Measurements from ENCODE around the gene PTPRN2. TPM values are rescaled to one million over a fixed set of nuclear protein-coding genes. Genes with fewer than 3 reads are reported as not detected.

Gene PTPRN2
- total and polyA plus RNA-seq, 2 donors (not counting 3 experiments of a cell fraction or from before 2014, with no cell fraction given): 0.62 to 0.88 TPM

DNA sequence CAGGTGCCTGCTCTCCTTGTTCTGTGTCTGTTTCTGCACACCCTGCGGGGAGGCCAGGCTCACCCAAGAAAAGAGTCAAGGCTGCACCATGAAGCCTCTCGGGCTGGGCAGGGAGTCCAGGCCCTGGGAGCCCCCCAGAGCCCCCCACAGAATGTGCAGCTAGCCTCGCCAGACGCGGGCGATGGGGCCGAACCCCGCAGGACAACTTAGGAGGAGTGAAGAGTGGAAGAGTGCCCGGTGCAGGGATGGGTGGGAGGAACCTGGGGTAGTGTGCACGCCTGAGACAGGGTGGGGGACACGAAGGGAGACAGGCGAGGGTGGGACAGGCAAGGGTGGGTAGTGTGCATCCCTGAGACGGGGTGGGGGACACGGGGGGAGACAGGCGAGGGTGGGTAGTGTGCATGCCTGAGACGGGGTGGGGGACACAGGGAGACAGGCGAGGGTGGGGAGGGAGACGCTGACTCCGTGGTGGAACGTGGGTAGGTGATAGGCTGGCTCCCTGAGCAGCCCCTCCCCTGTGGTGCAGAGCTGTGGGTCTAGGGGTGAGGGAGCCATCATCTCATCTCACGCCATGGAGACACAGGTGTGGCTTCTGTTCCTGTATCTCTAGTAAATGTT is 635.5 kb downstream of the PTPRN2 start:
- Histone ChIP-seq H3K9me1 (replicated peaks; ENCODE audit: control insufficient read depth, extremely low read depth, insufficient read depth, low read length) (no peaks in the 10 kb centered on the region), H3K79me2 (ENCODE audit: control insufficient read depth, insufficient read depth, low read length) (no peaks in the 10 kb centered on the region), H3K4me1 (ENCODE audit: control insufficient read depth, extremely low read depth, insufficient read depth, low read length) (no peaks in the 10 kb centered on the region), H3K36me3 (ENCODE audit: control insufficient read depth in 2 of 2, extremely low read depth in 1 of 2, insufficient read depth in 2 of 2, low read length in 2 of 2) (no peaks in the 10 kb centered on the region), H3K4me3 (replicated peaks in 1 of 3; ENCODE audit: insufficient read depth in 1 of 3, low read depth in 1 of 3, low read length in 3 of 3) (no peak overlapping the region), H3K27ac (ENCODE audit: insufficient read depth, low read depth, low read length) (no peak overlapping the region), H3K9ac (replicated peaks; ENCODE audit: extremely low read depth, insufficient read depth, low read length) (no peak overlapping the region), H3K4me2 (ENCODE audit: insufficient read depth, low read length) (no peak overlapping the region), H3K9me3 (replicated peaks; ENCODE audit: control insufficient read depth, insufficient read depth, low read length) (peaks cover 5% of the 10 kb centered on the region), H2AFZ (ENCODE audit: low read depth, low read length) (no peak overlapping the region), H3K27me3 (ENCODE audit: control insufficient read depth in 2 of 2, insufficient read depth in 2 of 2, low read length in 2 of 2) (no peaks in the 10 kb centered on the region), H4K20me1 (replicated peaks; ENCODE audit: control insufficient read depth, extremely low read depth, insufficient read depth, low read length) (no peaks in the 10 kb centered on the region)
- intact Hi-C loops (cut with micrococcal nuclease) (no loop called here), dilution Hi-C loops (cut with MboI; ENCODE audit: extremely low pct_ligation_motif_present, low sequenced_read_pairs) (no loop called here)
- DNase-seq (ENCODE audit: low read depth, low spot score): no peak
- no TSS peak for BruUV-seq (replicated peaks)
- TF ChIP-seq MYC (IDR thresholded peaks at IDR 0.05; ENCODE audit: low read depth, low read length): no peak
- TF ChIP-seq EZH2 (IDR thresholded peaks at IDR 0.05; ENCODE audit: borderline replicate concordance, low read depth, low read length, severe bottlenecking): no peak
- TF ChIP-seq GATA2 (IDR thresholded peaks at IDR 0.05; ENCODE audit: insufficient read depth, insufficient read length, low read depth, low read length): no peak
- TF ChIP-seq, protein P1, sequence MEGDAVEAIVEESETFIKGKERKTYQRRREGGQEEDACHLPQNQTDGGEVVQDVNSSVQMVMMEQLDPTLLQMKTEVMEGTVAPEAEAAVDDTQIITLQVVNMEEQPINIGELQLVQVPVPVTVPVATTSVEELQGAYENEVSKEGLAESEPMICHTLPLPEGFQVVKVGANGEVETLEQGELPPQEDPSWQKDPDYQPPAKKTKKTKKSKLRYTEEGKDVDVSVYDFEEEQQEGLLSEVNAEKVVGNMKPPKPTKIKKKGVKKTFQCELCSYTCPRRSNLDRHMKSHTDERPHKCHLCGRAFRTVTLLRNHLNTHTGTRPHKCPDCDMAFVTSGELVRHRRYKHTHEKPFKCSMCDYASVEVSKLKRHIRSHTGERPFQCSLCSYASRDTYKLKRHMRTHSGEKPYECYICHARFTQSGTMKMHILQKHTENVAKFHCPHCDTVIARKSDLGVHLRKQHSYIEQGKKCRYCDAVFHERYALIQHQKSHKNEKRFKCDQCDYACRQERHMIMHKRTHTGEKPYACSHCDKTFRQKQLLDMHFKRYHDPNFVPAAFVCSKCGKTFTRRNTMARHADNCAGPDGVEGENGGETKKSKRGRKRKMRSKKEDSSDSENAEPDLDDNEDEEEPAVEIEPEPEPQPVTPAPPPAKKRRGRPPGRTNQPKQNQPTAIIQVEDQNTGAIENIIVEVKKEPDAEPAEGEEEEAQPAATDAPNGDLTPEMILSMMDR (IDR thresholded peaks at IDR 0.05; ENCODE audit: extremely low read depth in 1 of 2, insufficient read depth in 1 of 2, low read depth in 1 of 2, low read length in 2 of 2): no peak
- TF ChIP-seq, protein P2, sequence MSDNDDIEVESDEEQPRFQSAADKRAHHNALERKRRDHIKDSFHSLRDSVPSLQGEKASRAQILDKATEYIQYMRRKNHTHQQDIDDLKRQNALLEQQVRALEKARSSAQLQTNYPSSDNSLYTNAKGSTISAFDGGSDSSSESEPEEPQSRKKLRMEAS (IDR thresholded peaks at IDR 0.05; ENCODE audit: insufficient read depth, insufficient read length): no peak
- no peak for TF ChIP-seq JUN (IDR thresholded peaks at IDR 0.05; ENCODE audit: borderline replicate concordance, insufficient read depth, insufficient read length, low read depth)
- no peak for TF ChIP-seq POLR2AphosphoS5 (IDR thresholded peaks at IDR 0.05; ENCODE audit: insufficient read depth, low read depth, low read length)
- TF ChIP-seq FOS (IDR thresholded peaks at IDR 0.05; ENCODE audit: borderline replicate concordance, insufficient read depth, low read length): no peak
- no peak for TF ChIP-seq POLR2A (IDR thresholded peaks at IDR 0.05; ENCODE audit: low read depth, low read length)
- POLR2A ChIA-PET: no interaction called here
- FAIRE-seq: no peak
- CTCF ChIA-PET: no interaction called here

Measured in endothelial cell of umbilical vein (primary cell).